Esophagus muscularis mucosa (tissue), 4 donors: ENCODE results near the gene TNIP3.

Experiments
- EP300 ChIP-seq: sonication (generic); formaldehyde crosslinking; IDR thresholded peaks from one replicate; pipeline ENCODE4 v1.6.1; 2017; ENCODE audit warnings: antibody characterized with exemption
- POLR2A ChIP-seq: fragments of 450-650 bp; IDR thresholded peaks from one replicate; pipeline ENCODE4 v1.6.1; 2017; ENCODE audit warnings: antibody characterized with exemption, moderate library complexity, mild to moderate bottlenecking, low read depth
- POLR2AphosphoS5 ChIP-seq, 2 donors: sonication (generic); formaldehyde crosslinking; IDR thresholded peaks; one replicate each; pipeline ENCODE4 v1.6.1; 2017; ENCODE audit warnings: antibody characterized with exemption in 2 of 2
- TF ChIP-seq, protein P1 (sequence below), 3 experiments: fragments of 200-600 bp in 2 of 3; fragments of 450-650 bp in 1 of 3; sonication (generic) in 2 of 3; IDR thresholded peaks; one replicate each; pipeline ENCODE4 v1.5.1; 2017 to 2019; ENCODE audit warnings: antibody characterized with exemption in 3 of 3, mild to moderate bottlenecking in 2 of 3, moderate library complexity in 1 of 3

- TF ChIP-seq, protein P1, sequence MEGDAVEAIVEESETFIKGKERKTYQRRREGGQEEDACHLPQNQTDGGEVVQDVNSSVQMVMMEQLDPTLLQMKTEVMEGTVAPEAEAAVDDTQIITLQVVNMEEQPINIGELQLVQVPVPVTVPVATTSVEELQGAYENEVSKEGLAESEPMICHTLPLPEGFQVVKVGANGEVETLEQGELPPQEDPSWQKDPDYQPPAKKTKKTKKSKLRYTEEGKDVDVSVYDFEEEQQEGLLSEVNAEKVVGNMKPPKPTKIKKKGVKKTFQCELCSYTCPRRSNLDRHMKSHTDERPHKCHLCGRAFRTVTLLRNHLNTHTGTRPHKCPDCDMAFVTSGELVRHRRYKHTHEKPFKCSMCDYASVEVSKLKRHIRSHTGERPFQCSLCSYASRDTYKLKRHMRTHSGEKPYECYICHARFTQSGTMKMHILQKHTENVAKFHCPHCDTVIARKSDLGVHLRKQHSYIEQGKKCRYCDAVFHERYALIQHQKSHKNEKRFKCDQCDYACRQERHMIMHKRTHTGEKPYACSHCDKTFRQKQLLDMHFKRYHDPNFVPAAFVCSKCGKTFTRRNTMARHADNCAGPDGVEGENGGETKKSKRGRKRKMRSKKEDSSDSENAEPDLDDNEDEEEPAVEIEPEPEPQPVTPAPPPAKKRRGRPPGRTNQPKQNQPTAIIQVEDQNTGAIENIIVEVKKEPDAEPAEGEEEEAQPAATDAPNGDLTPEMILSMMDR (IDR thresholded peaks at IDR 0.05): no peak
- TF ChIP-seq POLR2A (no peak), POLR2AphosphoS5 (IDR thresholded peaks at IDR 0.05) (no peak), EP300 (no peak)
Observed at GRCh38 chr4:121126449-121127006, 37.6 kb downstream of the TNIP3 start.
